ENCODE results near the gene SYNRG.

The SYNRG gene

GRCh38 chr17:37476431-37477120, 132.6 kb downstream of the SYNRG start:
- H3K36me3 ChIP-seq (ENCODE audit: low read depth): peaks cover 71% of the 10 kb centered on the region
- ATAC-seq (ENCODE audit: low read depth) (peak; percentile 97), DNase-seq (ENCODE audit: low spot score) (peak; percentile 77)
- H3K4me3 ChIP-seq (ENCODE audit: severe bottlenecking): no peak overlapping the region
- no peaks in the 10 kb centered on the region for H3K27me3 ChIP-seq (ENCODE audit: insufficient read depth, poor library complexity, severe bottlenecking)
- H3K9me3 ChIP-seq (ENCODE audit: severe bottlenecking): no peaks in the 10 kb centered on the region
- peaks cover 38% of the 10 kb centered on the region for H3K4me1 ChIP-seq (ENCODE audit: insufficient read depth, poor library complexity, severe bottlenecking)
- H3K27ac ChIP-seq (ENCODE audit: poor library complexity, severe bottlenecking): peak overlapping the region; percentile 96
- TF ChIP-seq CTCF (IDR thresholded peaks at IDR 0.05; ENCODE audit: poor library complexity, severe bottlenecking): no peak

- TF ChIP-seq CTCF (IDR thresholded peaks at IDR 0.05; ENCODE audit: poor library complexity, severe bottlenecking): no peak
- Histone ChIP-seq H3K4me3 (ENCODE audit: severe bottlenecking) (no peak overlapping the region), H3K9me3 (ENCODE audit: severe bottlenecking) (no peaks in the 10 kb centered on the region), H3K27me3 (ENCODE audit: insufficient read depth, poor library complexity, severe bottlenecking) (no peaks in the 10 kb centered on the region), H3K27ac (ENCODE audit: poor library complexity, severe bottlenecking) (peak overlapping the region; percentile 96), H3K4me1 (ENCODE audit: insufficient read depth, poor library complexity, severe bottlenecking) (peaks cover 37% of the 10 kb centered on the region), H3K36me3 (ENCODE audit: low read depth) (peaks cover 78% of the 10 kb centered on the region)
- ATAC-seq (ENCODE audit: low read depth) (no peak; the same call in 1 of the 3 replicates), DNase-seq (ENCODE audit: low spot score) (no peak)
Measured at GRCh38 chr17:37475731-37476420, 133.3 kb downstream of the SYNRG start.

GRCh38 chr17:37470181-37470580, 139.0 kb downstream of the SYNRG start:
- peaks cover 17% of the 10 kb centered on the region for H3K4me1 ChIP-seq (ENCODE audit: insufficient read depth, poor library complexity, severe bottlenecking)
- no peak for DNase-seq (ENCODE audit: low spot score)
- no peak for ATAC-seq (ENCODE audit: low read depth)
- no peak for TF ChIP-seq CTCF (IDR thresholded peaks at IDR 0.05; ENCODE audit: poor library complexity, severe bottlenecking)
- no peak overlapping the region for H3K4me3 ChIP-seq (ENCODE audit: severe bottlenecking)
- H3K9me3 ChIP-seq (ENCODE audit: severe bottlenecking): no peaks in the 10 kb centered on the region
- H3K27me3 ChIP-seq (ENCODE audit: insufficient read depth, poor library complexity, severe bottlenecking): no peaks in the 10 kb centered on the region
- peaks cover 80% of the 10 kb centered on the region for H3K36me3 ChIP-seq (ENCODE audit: low read depth)
- H3K27ac ChIP-seq (ENCODE audit: poor library complexity, severe bottlenecking): peak overlapping the region; percentile 3

GRCh38 chr17:37466471-37466870, 142.7 kb downstream of the SYNRG start:
- Histone ChIP-seq H3K36me3 (ENCODE audit: low read depth) (peaks cover 69% of the 10 kb centered on the region), H3K27ac (ENCODE audit: poor library complexity, severe bottlenecking) (peak overlapping the region; percentile 73), H3K4me1 (ENCODE audit: insufficient read depth, poor library complexity, severe bottlenecking) (peaks cover 19% of the 10 kb centered on the region), H3K9me3 (ENCODE audit: severe bottlenecking) (no peaks in the 10 kb centered on the region), H3K4me3 (ENCODE audit: severe bottlenecking) (no peak overlapping the region), H3K27me3 (ENCODE audit: insufficient read depth, poor library complexity, severe bottlenecking) (no peaks in the 10 kb centered on the region)
- no peak for TF ChIP-seq CTCF (IDR thresholded peaks at IDR 0.05; ENCODE audit: poor library complexity, severe bottlenecking)
- ATAC-seq (ENCODE audit: low read depth) (peak; percentile 84), DNase-seq (ENCODE audit: low spot score) (no peak)

Measured in RWPE2 (cell line).